ENCODE results near the gene NCEH1. TPM values are rescaled to one million over a fixed set of nuclear protein-coding genes. Genes with fewer than 3 reads are reported as not detected.

NCEH1 gene
- total RNA-seq, 1 donor from 2014 or later, result 1.6 TPM

GRCh38 chr3:172640751-172641150, 70.1 kb downstream of the NCEH1 start:
- Mint-ChIP-seq H3K9me3 (peaks cover 5% of the 10 kb centered on the region), H3K4me3 (no peak overlapping the region), H3K27me3 (ENCODE audit: low read depth) (no peaks in the 10 kb centered on the region), H3K36me3 (peaks cover 2% of the 10 kb centered on the region), H3K27ac (no peak overlapping the region), H3K4me1 (peaks cover 19% of the 10 kb centered on the region)
- no peak for DNase-seq (ENCODE audit: low spot score in 2 of 2, unreplicated experiment in 2 of 2)
- no peak for TF ChIP-seq CTCF (IDR thresholded peaks at IDR 0.05; ENCODE audit: unreplicated experiment)

GRCh38 chr3:172635588-172635987, 75.3 kb downstream of the NCEH1 start:
- Mint-ChIP-seq H3K27ac (no peak overlapping the region), H3K4me3 (no peak overlapping the region), H3K4me1 (peaks cover 16% of the 10 kb centered on the region), H3K36me3 (no peaks in the 10 kb centered on the region), H3K9me3 (no peaks in the 10 kb centered on the region), H3K27me3 (ENCODE audit: low read depth) (no peaks in the 10 kb centered on the region)
- DNase-seq (ENCODE audit: low spot score in 2 of 2, unreplicated experiment in 2 of 2), result no peak
- TF ChIP-seq CTCF (IDR thresholded peaks at IDR 0.05; ENCODE audit: unreplicated experiment), result no peak

GRCh38 chr3:172634948-172635347, 75.9 kb downstream of the NCEH1 start:
- Mint-ChIP-seq H3K9me3 (no peaks in the 10 kb centered on the region), H3K4me1 (peaks cover 16% of the 10 kb centered on the region), H3K4me3 (no peak overlapping the region), H3K27me3 (ENCODE audit: low read depth) (no peaks in the 10 kb centered on the region), H3K36me3 (no peaks in the 10 kb centered on the region), H3K27ac (no peak overlapping the region)
- TF ChIP-seq CTCF (IDR thresholded peaks at IDR 0.05; ENCODE audit: unreplicated experiment), result no peak
- DNase-seq (ENCODE audit: low spot score in 2 of 2, unreplicated experiment in 2 of 2), result no peak

GRCh38 chr3:172630316-172630715, 80.6 kb downstream of the NCEH1 start:
- DNase-seq (ENCODE audit: low spot score in 2 of 2, unreplicated experiment in 2 of 2), result no peak
- Mint-ChIP-seq H3K4me3 (no peak overlapping the region), H3K9me3 (no peaks in the 10 kb centered on the region), H3K27ac (no peak overlapping the region), H3K36me3 (no peaks in the 10 kb centered on the region), H3K27me3 (ENCODE audit: low read depth) (no peaks in the 10 kb centered on the region), H3K4me1 (peaks cover 5% of the 10 kb centered on the region)
- no peak for TF ChIP-seq CTCF (IDR thresholded peaks at IDR 0.05; ENCODE audit: unreplicated experiment)

- no peak for DNase-seq (ENCODE audit: low spot score in 2 of 2, unreplicated experiment in 2 of 2)
- H3K36me3 Mint-ChIP-seq, result no peaks in the 10 kb centered on the region
- H3K4me3 Mint-ChIP-seq, result no peak overlapping the region
- no peaks in the 10 kb centered on the region for H3K27me3 Mint-ChIP-seq (ENCODE audit: low read depth)
- H3K4me1 Mint-ChIP-seq, result peaks cover 5% of the 10 kb centered on the region
- no peak overlapping the region for H3K27ac Mint-ChIP-seq
- H3K9me3 Mint-ChIP-seq, result no peaks in the 10 kb centered on the region
- TF ChIP-seq CTCF (IDR thresholded peaks at IDR 0.05; ENCODE audit: unreplicated experiment), result no peak
These were observed 81.4 kb downstream of the NCEH1 start for GRCh38 chr3:172629470-172629869.
